SKM-1 treated with dmso at 0.1 percent for 144 hours (cell line): ENCODE results near the gene CNTNAP5.

Source experiments
- DNase-seq: peaks from one replicate; lab custom pipeline; 2025; ENCODE audit not compliant: unreplicated experiment; lab: John Stamatoyannopoulos, UW

Gene CNTNAP5

DNA sequence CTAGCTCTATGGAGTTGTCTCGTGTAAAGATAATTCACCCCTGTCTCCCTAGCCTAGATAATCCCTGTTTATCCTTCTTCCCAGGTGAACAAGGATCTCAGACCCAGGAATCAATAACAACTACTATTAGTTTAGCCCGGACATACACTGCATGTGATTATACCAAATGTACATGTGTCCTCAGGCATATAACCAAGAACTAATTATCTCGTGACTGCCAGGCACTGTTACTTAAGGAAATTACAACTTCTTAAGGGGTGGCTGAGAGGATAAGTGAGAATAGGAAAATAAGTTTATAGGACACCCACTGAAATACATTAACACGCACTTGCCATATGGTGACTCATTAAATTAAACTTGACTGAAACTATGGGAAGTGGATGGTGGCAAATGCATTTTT lies 126.6 kb downstream of the CNTNAP5 start:
- DNase-seq, result no peak

DNA sequence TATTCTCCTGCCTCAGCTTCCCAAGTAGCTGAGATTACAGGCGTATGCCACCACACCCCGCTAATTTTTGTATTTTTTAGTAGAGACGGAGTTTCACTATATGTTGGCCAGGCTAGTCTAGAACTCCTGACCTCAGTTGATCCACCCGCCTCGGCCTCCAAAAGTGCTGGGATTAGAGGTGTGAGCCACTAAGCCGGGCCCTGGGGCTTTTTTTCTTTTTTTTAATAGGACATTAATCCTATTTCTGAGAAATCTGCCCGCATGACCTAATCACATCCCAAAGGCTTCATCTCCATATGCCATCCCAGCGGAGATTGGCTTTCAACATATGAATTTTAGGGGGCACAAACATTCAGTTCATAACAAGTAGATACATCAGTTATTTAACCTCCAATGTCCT lies 128.6 kb downstream of the CNTNAP5 start:
- no peak for DNase-seq

DNA sequence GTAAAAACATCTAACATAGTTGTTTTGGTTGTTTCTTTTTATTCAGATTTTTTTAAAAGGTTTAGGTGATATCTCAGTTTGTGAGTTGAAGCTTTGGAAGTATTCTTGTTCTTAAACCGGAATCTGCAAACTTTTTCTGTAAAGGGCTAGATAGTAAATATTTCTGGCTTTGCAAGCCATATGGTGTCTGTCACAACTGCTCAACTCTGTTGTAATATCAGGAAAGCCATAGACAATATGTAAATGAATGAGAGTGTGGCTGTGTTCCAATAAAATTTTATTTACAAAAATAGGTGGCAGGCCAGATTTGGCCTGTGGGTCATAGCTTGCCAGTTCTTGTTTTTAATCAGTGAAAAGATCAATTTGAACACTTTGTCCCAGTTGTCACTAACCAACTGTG lies 134.1 kb downstream of the CNTNAP5 start:
- no peak for DNase-seq

DNA sequence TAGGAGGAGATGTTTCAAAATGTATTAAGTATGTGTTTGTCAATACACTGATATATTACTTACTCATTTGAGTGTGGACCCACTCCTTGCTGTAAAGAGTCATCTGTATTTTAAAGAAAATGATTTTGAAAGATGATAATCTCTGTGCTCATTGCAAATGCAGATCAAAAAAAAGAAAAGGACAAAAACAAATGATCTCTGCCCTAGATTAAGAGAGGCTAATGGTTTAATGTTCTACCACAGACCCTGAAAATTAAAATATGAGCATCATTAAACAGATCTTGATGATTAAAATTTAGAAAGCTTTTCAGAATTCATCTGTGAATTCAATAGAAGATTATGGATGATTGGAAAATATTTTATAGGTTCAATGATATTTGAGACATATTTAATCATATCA lies 136.5 kb downstream of the CNTNAP5 start:
- no peak for DNase-seq

DNA sequence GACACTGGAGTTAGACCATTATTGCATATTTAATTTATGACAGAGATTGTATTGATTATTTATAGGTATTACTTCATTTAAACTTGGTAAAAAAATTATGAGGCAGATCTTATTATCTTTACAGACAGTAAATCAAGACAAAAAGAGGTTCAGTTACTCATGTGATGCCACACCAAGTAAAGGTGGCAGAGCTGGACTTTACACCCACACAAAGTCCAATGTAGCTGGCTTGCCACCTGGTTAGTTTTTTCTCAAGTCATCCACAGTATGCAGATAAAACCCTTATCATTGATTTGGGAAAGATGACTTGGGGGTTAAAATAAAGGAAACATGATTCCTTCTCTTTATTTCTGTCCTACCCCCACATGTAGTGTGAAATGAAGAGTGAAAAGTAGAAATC lies 137.2 kb downstream of the CNTNAP5 start:
- no peak for DNase-seq

DNA sequence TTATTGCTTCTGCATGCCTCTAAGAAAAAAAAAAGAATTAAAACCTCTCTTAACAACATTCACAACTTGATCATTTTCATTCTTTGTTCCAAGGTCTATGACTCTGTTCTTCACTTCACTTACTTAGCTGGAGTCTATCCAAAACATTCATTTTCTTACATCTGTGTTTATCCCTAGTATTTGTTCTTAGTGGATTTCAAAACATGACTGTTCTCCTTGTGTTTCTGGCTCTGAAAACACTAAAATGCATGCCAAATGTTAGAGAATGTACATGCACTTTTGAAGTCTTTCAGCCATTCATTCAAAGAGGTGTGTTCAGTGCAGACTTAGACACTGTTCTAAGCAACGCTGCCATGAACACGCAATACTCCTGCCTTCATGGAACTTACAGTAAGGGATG lies 138.8 kb downstream of the CNTNAP5 start:
- DNase-seq, result no peak

DNA sequence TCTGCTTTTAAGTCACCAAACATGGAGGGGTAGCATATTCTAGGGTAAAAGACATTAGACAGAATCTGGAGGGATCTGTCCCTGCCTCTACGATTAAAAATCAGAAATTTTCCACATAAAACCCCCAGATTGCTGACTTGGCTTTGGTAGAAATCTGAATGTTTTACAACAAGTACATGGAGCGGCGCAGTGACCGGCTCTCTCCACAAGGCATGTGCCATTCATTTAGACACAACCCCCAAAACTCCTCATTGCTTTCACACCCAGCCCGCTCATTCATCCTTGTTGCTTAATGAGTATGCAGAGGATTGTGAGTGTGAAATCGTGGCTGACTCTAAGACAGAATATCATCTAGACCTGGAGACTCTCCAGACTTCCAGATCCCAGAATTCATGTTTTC lies 140.6 kb downstream of the CNTNAP5 start:
- no peak for DNase-seq

DNA sequence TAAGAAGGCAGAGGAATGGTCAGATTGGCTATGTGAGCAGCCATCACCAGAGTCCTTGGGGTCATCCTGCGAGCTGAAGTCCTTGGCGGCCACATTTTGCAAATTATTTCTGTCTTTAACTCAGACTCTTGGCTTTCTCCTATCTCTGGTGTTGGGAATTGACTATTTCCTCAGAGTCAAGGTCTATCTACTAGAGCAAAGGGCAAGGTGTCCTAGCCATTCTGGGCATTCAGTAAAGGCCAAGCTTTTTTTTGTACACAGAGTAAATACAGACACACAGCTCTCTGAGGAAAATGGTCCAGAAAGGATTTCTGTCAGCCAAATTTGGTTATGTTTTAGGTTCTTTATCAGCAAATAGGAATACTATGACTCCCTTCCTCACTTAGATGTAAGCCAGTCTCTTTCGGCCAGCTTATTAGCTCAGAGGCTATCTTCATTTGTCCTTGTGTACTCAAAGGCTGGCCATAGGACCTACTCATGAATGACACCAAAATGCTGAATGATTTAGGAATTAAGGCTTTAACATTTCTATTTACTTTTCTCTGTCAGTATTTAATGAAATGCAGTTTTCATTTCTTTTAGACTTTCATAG lies 146.5 kb downstream of the CNTNAP5 start:
- no peak for DNase-seq

DNA sequence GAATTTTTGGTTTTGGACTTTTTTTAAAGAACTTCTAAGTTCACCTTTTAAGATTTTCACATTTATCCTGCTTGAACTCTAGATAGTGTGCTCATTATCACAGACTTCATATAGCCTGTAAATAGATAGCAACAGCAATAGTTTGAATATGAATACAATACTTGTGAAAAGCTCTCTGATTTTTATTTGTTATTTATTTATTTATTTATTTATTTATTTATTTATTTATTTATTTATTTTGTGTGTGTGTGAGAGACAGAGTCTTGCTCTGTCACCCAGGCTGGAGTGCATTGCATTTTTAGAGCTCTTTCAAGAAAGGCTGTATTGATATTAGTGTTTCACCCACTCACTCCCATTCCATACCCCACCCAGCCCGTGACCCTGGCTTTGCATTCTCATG lies 153.6 kb downstream of the CNTNAP5 start:
- DNase-seq, result no peak

DNA sequence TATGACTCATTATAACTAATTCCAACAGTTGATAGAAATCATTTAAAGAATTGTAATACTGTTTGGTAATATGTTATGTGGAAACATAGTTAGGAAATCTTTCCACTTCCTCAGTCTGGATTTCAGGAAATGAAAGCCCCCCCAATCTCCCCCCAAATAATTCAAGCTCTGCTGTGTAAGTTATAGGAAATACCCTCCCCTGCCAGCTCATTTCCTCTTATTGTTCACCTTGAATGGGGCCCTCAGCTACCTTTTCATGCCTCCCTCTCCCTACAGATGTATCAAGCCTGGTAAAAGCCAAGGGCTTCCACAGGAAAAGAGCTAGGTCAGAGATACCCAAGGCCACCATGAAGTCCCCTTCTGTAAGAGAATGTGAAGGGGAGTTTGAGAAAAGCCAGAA lies 155.5 kb downstream of the CNTNAP5 start:
- DNase-seq, result no peak

DNA sequence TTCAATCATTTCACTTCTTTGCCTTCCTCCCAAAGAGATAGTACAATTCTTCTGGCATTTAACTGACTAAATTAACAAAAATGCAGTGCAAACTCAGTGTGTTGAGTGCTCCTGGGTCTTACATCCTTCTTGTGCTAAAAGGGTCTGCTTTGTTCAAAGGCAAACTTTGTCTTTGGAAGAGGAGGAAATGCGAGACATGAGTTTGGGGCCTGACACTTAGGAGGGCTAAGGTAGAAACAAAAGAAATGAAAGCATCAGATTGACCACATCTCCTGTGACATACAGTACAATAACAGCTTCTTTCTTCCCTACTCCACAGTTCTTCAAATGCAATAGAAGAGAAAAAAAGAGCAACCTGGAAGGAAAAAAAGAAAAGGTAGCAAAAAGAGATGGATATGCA lies 161.7 kb downstream of the CNTNAP5 start:
- no peak for DNase-seq

DNA sequence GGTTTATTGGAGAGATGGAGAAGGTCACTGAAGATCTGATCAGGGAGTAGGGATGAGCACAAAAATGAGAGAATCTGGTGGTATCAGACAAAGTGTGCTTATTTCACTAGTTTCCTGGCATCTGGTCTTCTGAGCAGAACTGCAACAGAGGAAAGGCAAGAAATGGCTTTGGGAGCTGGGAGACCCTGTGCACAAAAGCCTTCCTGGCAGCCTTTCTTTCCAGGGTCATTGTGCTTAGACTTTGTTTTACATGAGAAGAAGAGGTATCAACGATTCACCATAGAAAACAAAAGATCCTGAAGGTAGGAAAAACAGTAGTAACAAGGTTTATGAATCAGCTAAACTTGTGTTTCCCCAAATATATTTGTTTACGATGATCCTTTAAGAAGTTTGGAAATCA lies 162.9 kb downstream of the CNTNAP5 start:
- DNase-seq, result no peak

DNA sequence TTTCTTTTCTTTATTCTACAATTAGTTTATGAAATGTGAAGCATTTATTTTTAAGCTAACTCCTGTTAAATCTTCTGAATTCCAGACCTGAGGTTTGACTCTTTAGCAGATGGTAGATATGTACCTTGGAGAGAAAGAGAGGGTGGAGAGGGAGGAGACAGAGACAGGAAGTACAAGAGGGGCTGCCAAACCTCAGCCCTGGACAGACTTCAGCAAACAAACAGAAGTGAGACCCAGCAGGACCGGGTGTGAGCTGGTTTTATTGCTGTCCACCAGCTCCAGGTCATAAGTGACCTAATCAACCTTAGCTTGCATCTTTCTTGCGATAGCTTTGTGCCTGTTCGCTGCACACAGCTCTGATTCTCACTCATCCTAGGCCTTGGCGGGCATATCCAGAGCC lies 168.6 kb downstream of the CNTNAP5 start:
- DNase-seq, result no peak

DNA sequence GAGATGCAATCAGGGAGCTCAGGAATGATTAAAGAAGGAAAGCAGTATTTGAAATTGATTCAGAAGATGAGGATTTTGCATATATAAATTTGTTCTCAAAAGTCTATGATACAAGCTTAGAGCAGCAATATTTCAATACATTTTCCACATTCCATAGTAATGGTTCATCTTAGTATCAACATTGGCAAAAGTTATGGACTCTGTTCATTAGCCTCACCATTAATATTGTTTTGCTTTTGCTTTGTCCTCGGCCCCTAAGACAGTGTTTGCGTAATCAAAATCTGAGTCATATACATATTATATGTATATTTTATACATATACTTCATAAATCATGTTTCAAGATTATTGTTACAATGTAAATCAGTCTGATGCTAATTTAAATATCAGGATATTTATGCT lies 176.6 kb downstream of the CNTNAP5 start:
- DNase-seq, result no peak

DNA sequence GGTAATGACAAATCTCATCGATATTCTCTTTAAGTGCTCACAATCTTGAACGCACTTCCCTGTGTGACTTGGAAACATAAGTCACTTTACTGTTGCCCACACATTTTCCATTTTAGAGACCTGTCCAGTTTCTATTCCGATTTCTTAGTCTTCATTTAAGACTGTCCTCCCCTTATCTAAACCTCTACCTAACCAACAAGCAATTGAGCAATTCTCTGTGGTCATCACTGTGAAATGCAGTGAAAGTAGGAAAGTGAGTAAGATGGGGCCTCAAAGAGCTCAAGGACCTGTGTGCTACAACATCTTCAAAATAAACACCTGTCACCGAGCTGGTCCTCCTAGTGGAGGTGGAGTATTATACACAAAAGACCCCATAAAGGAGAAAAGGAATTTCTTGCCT lies 184.4 kb downstream of the CNTNAP5 start:
- DNase-seq, result no peak

DNA sequence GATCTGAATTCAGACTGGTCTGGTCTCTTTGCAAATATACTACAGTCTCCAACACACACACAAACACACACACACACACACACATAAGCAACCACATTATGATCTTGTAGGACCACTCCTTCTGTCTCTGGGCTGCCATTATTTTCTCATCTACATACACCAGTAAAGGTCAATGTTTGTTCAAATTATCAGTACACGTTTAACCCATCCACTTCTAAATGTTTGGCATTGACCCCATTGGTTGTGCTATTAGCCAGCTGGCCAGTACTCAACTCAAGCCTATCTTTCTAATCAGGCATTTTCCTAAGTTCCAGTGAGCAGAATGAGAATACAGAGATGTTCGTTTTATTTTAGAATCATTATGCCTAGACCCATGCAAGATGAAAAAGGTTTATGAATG lies 186.4 kb downstream of the CNTNAP5 start:
- DNase-seq, result no peak

DNA sequence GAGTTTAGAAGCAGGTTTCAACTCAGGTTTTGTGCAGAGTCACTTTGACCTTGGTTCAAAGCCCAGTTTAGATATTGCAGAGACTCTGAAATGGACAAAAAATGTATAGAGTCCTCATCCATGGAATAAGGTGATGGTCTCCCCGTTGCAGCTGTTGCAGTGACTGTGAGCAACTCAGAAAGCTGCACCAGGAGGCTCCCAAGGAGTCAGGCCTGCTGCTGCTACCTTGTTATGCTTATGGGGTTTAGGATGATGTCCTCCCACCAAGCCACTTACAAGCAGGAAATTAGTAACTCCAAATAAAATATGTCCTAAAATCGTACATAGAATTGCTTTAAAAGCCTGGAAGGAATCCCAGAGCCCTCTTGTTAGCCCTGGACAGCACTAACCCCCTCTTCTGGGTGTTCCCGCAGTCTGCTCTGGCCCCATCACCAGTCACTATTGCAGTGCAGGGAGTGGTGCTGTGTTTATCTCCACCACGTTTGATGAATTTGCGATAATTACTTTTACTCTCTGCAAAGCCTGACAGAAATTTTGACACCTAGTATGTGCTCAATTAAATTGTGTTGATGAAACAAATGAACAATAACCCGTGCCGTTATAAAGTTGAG lies 189.0 kb downstream of the CNTNAP5 start:
- DNase-seq, result no peak

DNA sequence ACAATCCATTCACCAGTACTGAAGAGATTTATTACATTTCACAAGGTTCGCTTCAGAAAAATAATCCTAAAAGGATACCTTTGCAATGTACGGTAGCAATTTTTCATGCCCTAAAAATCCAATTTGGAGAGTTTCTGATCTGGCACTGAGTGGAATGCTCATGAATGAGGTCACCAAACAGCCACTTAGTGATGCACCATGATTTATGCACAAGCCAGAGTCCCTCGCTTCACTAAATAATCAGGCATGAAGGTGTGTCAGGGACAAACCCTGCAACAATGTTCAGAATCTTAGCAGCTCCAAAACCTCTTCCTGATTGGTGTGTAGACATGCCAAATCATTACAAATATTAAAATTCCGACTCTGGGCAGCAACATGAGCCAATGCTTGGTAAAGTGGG lies 221.1 kb downstream of the CNTNAP5 start:
- no peak for DNase-seq

DNA sequence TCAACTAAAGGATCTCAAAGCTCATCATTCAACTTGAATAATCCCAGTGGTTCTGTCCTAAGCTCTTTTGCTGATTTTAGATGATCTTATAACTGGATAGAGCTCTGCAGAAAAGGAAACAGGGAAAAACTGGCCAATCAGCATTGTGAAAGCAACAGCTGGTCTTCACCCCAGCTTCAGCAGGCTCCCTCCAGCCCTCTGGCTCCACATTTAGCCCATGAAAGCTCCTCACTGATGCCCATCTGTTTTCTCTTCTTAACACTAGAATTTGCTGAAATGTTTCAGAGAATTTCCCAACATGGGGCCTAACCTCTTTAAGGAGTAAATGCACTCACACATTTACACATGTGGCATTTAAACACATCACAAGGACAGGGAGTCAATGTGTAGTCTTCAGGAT lies 223.3 kb downstream of the CNTNAP5 start:
- DNase-seq, result no peak

DNA sequence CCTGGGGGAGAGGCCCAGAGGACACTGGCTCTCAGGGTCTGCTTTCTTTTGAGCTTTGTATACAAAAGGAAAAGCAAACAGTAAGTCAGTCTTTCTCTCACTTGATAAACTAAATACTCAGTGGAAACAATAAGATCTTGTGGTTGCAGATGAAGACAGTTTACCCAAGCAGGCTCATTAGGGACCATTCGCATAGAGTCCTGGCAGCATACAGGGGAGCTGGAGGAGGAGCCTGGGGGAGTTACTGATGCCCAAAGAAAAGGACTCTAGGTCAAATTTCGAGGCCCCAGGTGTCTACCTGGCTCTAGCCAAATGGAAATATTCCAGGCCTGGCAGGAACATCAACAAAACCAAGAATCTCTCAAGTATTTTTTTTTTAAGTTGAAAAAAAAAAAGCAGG lies 225.3 kb downstream of the CNTNAP5 start:
- no peak for DNase-seq

DNA sequence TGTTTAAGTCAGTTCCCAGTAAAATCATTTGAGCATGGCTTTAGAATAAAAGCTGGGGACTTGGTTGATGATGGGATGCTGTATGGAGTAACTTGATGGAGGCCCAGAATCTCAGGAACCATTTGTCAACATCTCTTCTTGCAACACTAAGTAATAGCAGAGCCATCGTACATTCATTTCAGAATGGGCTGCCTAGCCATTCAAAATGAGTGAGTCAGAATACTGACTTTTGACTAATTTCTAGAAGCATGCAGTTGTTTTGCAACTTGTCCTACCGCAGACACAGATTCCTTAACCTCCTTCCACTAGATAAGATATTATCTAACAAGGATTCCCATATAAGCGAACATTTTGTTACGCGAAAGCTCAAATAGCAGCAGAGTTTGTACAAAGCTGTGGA lies 229.5 kb downstream of the CNTNAP5 start:
- no peak for DNase-seq

DNA sequence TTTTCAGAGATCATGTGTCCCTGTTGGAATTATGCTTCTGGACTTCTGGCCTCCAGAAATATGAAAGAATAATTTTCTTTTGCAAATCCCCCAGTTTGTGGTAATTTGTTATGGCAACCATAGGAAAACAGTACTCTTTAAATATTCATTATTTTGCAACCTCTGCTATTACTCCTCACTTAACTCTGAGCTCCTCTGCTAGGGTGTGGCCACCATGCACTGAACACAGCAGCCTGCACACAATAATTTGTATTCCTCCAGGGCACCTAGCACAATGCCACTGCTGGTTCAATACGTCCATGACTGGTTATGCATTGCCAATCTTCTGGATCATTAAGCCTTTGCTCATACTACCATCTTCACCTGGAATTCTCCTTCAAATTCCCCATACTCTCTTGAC lies 232.0 kb downstream of the CNTNAP5 start:
- no peak for DNase-seq

DNA sequence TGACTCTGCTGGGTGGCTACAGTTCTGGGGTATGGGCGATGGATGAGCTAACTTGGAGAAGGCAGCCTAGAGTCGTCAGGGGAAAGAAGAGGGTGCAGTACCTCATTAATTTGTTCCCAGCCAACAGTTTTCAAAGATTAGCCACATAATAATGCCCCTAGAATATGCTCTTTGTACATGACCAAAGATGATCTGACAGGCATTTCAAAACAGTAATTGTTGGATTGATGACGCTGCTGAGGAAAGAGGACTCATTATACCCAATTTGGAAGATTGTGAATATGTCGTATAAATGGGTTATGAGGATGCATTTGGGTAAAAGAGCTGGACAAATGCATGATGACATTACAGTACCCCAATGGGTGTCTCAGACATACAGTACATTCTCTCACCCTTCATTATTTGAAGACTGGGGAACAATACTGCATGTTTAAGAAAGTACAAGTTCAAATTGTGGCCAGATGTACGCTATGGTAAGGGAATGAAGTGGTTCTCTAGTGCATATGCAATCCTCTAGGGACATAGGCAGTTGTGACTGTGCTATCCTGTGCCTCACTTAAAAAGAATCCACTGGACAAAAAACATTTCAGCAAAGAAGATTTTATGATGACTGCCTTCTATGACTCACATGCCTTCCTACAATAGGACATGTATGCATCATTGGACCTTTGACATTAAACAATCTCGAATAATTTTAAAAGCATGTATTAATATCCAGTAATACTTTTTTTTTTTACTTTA lies 233.2 kb downstream of the CNTNAP5 start:
- no peak for DNase-seq
